HG02642 (cell line): ENCODE results near the gene LAMB3.

Experiments used
- ATAC-seq: cut with Tn5 transposase; IDR thresholded peaks from one replicate; pipeline ENCODE4 v1.9.1; 2021; ENCODE audit warnings: mild to moderate bottlenecking; ENCODE audit not compliant: unreplicated experiment, poor library complexity

The LAMB3 gene

DNA sequence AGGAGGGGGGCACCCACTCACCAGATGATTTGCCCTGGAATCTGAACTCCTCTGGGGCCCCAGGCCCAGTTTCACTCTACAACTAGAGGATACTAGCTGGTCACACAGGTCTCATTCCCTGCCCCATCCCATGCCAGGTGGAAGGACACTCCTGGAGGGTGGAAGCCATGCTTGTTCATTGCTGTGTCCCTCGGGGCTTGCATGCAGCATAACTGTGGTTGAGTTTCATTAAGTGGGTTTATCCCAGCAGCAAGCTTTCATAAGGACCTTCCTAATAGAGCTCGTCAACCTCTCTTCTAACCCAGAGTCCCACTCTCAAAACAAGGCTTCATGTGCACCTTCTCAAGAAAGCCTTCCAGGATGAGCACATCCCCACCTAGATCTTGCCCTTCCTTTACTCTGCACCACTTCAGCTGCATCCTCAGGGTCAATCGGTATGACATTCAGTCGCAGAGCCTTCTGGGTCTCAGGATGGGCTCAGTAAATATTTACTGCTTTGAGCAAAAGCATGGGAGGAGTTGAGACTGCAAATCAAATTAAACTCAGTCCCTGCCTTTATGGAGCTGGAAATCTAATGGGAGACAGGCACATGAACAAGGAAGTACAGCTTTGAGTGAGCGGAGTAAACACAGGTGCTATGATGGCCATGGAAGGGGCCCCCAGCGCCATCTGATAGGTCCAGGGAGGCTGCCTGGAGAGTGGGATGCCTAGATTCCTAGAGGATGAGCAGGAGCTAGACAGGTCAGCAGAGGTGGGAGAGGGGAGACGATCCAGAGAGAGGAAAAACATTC, 32.3 kb downstream of the LAMB3 start:
- ATAC-seq, result no peak

DNA sequence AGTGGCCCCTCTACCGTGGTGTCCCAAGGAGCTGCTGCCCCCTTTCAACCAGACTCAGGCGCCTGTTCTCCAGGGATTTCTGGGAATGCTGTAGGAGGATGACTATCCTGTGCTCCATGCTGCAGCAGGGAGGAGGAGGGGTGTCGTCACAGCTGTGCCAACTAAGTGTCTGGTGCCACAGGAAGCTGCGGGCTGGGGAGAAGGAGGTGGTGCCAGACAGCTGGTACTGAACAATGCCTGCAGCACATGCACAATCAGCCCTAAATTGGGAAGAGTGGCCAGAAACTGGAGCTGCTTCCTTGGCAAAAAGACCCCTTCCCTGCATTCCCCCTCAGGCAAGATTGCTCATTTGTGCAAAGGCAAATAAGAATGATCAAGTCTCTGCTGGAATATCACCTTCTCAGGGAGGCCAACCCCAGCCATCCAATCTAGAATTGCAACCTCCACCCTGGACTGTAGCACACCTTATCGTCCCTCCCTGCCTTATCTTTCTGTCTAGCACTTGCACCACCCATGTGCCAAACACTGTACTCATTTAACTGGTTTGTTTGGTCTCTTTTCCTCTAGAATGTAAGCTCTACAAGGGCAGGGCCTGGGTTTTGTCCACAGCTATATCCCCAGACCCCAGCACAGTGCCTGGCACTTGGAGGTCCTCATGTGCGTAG, 33.3 kb downstream of the LAMB3 start:
- ATAC-seq, result no peak

DNA sequence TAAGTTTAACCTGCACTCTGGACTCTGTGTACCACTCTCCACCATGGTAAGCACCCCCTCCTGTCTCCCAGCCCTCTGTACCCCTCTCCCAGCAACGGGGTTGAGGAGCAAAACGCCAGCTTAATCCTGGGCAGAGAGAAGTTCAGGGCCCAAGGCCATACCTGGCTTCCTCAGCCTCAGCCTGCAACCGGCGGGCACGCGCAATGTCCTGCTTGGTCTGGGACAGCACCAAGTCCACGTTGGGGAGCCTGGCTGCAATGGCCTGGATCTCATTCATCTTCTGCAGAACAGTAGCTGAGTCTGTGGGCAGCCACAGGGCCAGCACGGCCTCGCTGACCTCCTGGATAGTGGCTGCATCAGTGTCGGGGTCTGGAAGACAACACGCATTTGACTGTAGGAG, 33.9 kb downstream of the LAMB3 start:
- ATAC-seq, result no peak

DNA sequence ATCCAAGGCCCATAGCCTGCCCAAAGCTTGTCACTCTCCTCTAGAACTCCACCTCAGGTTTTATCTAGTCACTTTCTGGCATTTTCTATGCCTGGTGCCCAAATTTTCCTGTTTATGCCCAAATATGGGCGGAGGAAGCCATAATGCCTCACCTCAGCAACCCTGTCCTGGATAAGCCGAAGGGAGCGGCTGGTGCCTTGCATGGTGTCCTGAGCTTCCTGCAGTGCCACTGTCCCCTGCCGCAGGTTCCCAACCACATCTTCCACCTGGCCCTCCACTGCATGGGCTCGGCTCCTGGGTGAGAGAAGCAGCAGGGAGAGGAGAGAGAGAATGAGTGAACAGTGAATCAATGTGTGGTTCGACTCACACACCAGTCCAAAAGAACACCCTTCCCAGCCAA, 34.5 kb downstream of the LAMB3 start:
- ATAC-seq, result no peak

DNA sequence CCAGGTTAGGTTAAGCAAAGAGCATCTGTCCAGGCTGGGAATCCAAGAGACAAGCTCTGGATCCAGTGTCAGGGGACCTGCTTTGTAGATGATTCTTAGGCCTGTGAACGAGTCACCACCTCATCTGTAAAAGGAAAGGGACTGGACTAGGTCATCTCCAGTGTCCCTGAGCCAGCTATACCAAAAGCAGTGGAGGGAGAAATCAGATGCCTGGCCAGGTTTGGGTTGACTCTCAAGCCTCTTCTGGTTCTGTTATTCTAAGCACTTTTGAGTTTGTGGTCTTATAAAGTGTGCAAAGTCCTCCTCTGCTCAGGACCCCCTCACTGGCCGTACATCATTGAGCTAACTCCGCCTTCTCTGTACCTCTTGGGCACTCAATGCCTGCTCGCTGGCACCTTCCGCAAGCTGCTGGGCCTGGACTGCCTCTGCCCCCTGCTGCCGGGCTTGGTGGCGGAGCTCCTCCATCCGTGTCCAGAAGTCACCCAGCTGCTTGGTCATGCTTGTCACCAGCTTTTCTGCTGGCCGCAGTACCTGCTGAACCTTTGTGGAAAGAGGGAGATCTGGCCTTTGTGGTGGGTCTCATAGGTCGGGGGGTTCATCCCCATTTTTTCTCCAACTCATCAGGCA, 35.1 kb downstream of the LAMB3 start:
- no peak for ATAC-seq

DNA sequence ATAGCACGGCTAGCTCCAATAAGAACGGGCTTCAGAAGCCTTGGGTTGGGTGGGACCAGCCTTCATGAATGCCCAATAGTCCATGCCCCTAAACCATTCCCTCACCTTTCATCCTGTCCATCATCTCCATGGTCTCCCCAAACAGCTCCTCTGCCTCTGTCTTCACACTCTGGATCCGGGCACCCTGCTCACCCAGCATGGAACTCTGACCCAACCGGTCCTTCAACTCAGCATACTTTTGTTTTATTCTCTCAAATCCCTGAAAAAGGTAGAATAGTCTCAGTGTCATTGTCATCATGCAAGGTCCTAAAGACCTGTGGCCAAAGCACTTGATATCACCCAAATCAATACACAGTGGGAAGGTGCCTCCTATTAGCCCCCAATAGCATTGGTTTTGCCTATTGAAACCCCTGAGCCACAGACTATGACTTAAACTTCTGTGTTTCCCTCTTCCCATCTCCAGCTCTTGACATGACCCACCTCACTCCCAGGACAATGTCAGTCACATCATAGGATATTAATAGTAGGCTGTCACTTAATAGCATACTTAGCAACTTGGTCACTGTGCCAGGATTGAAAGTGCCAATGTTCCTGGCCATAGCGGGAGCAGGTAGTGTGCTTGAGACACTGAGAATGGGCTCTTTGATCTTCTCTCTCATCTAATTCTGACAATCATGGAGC, 35.7 kb downstream of the LAMB3 start:
- no peak for ATAC-seq

DNA sequence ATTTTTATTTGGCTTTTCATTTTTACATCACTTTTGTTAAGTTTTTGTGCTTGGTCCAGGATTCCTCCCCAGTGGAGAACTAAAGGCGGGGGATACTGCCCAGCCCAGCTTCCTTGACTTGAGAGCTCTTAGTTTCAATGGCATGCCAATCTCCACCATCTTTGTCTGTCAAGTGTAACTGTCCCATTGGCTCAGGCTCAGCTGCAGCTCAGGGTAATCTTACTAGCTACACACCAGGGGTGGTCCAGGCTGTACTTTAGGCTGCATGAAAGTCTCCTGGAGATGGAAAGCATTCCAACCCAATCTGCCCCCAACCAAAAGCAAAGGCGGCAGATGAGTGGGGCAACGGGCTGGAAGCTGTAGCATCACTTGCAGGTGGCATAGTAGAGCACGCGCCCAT, 37.3 kb downstream of the LAMB3 start:
- no peak for ATAC-seq

DNA sequence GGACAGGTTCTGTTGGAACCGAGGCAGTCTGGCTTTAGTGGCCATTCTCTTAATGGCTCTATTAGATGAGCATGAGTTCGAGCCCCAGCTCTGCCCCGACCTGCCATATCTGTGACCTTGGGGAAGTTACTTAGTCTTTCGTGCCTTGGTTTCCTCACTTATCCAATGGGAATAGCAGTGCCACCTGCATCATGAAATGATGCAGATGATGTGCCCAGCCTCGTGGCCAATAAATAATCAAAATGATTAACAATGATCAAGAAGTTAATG, 38.1 kb downstream of the LAMB3 start:
- no peak for ATAC-seq

DNA sequence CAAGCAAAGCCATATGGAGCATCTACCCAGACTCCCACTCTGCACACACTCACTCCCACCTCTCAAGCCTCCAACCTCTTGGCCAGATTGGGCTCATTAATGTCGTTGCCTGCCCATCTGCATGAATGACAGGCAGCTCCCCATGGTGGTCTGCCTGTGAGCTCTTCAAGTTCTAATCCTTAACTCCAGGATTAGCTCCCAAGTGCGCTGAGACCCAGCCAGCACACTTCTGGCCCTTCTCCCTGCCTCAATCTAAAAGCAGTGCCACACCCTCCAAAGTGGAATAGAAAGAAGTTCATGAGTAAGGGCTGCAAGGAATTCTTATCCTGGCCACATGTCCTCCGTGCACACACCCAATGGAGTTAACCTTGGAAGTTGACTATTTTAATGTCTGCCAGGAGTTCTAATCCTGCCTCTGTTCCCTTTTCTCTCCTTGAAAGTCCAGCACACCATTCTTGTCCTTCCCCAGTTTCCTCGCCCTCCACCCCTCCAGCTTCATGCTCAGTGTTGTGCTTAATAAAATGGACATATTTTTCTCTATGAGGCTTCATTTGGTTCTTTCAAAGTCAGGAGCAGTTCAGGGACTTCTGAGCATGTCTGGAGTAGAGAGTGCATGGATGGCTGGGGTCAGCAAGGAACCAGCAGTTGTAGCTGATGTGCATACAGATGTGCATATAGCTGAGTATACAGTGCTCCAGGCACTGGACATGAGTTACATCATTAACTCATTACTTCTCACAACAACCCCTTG, 38.6 kb downstream of the LAMB3 start:
- ATAC-seq, result no peak

DNA sequence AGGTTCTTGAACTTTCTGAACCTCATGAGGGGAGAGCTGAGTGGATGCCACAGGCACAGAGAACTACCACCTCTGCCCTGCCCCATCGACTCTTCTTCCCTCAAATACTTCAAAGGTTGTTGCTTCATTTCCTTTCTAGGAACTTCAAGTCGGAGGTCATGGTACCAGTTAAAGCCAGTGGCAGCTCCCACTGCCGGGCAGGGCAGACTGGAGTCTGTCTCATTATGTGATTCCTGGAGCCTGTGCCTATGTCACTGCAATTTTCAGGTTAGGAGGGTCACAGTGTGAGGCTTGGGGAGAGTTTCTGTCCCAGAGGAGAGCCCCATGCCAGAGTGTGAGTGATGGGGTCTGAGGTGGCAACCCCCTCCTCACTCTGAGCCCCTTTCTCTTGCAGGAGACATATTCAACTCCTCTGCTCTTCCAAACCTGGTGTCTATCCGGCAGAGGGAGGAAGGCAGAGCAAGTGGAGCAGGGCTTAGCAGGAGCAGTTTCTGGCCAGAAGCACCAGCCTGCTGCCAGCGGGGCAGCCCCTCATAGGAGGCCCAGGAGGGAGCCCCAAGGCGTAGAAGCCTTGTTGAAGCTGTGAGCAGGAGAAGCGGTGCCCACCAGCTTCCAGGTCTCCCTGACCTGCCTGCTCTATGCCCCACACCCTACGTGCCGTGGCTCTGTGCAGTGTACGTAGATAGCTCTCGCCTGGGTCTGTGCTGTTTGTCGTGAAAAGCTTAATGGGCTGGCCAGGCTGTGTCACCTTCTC, 39.4 kb downstream of the LAMB3 start:
- ATAC-seq, result no peak

DNA sequence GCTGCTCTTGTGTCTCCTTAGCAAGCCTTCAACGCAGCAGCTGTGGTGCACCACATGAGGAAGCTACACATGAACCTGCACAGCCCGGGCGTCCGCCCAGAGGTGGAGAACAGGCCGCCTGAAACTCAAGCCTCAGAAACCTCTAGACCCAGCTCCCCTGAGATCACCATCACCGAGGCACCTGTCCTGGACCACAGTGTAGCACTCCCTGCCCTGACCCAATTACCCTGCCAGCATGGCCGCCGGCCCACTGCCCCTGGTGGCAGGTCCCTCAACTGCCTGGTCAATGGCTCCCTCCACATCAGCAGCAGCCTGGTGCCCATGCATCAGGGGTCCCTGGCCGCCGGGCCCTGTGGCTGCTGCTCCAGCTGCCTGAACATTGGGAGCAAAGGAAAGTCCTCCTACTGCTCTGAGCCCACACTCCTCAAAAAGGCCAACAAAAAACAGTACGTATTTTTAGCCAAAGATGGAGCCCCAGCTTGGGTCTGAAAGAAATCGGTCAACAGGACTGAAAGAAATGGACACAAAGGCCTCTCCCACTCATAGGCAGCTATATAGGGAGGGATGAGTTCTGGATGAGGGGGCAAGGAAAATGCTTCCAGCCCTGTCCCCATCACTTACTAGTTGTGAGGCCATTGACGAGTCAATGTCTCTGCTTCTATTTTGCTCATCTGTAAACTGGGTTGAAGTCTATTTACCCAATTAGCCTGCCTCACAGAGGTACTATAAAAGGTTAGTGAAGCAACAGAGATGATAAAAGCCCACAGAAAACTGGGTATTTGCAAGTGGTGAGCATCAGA, 40.3 kb downstream of the LAMB3 start:
- no peak for ATAC-seq

DNA sequence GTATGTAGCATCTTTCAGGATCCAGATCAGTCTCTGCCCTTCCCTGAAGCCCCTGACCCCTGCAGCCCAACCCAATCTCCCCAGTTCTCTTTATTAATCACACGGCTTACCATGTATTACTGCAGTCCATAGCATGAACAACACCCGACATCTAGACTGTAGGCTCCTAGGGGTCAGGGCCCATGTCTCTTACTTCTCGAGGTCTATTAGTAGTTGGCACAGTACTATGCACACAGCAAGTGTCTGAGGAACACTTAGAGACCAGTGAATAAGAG, 41.7 kb downstream of the LAMB3 start:
- no peak for ATAC-seq

DNA sequence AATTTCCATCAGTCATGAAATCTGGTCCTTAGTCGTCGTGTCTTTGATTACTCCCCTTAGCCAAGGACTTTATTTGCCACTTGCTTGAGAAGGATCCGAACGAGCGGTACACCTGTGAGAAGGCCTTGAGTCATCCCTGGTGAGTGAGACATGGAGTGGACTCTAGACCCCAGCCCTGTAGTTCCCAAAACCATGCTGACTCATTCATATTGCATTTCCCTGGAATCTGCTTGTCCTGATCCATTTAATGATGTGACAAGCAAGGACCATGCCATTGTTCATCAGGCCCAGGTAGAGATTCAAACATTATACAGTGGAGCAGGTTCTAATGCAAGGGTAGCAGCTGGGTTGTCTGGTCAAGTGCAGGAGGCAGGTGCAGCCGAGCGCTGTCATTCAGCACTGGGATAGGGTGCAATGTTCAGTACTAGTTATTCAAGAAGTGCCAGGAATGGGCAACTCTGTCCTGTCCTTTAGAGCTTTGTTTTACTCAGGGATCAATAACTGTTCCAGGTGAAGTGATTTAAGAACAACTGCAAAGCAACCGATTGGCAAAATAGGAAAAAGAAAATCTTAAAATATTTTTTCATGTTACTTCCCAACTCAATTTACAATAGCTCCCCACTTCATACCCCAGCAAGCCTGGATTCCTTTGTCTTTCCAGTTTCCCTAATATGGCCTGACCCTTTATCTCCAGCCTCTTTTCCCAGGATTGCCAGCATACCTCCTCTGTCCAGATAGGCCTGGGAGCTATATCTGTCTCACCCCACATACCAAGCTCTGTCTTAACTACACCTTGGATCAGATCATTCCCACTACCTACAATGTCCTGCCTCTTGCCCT, 42.2 kb downstream of the LAMB3 start:
- ATAC-seq, result no peak

DNA sequence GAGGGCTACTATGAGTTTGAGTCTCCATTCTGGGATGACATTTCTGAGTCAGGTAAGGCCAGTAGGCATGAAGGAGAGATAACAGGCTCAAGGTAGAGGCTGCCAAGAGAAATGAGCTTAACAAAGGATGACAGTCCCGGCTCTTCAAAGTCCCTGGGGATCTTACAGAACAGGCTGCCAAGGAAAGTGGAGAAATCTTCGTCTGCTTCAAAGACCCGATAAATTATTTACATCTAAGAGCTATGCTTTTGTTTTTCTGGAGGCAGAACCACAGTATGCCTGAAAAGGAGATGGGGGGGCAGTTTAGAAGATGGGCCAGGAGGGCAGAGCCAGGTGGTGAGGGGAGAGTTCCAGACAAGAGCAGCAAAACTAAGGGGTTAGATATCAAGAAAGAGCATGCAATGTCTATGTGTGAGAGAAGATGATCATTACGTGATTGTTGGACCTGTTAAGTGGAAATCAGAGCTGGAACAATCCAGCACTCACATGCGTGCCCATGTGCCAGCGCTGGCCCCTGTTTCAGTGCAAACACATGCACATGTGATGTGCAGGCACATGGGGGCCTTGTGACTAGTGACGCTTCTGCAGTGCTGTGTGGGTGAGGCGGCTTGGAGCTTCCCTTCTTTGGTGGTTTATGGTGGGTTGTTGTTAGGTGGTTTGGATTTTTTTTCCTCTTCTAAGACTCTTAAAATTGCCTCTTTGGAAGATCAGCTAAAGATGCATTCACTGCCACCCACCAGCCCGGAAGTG, 43.0 kb downstream of the LAMB3 start:
- ATAC-seq, result no peak

DNA sequence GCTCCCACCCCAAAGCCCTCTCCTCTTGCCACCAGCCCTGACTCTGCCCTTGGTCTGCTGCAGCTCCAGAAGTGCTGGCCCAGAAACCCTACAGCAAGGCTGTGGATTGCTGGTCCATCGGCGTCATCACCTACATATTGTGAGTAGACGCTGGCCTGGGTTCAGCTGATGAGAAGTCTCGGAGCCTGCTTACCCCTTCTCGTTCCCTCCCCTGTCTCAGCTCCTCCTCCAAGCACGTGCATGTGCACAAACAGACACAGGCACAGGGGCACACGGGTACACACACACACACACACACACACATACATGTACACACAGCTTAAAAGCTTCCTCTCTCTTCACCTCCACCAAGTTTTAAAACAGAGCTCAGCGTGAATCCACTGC, 44.4 kb downstream of the LAMB3 start:
- ATAC-seq, result peak; percentile 14

DNA sequence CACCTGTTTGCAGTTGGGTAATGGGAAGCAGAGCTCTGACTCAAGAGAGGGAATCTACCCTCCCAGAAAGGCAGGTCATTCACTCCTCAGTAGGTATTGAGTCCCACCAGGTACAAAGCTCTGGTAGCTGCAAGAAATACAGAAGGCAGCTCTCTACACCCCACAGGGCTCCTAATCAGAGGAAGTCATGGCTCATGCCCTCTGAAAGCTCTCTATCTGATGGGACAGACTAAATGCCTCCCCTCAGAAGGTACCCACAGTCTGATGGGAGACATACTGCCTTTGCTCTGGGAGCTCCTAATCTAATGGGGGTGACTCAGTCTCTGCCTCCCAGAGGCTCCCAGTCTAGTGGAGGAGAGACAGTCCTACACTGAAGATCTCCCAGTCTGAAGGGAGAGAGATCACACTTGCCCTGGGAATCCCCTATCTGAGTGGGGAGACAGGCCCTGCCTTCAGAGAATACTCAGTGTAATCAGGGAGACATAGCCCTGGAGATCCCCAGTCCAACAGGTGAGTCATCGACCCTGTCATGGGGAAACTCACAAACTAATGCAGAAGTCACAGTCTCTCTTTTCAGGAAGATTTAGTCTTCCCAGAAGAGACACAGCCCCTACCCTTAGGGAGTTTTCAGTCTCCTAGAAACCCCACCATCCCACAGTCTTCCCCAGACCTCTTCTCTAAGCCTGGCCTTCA, 45.0 kb downstream of the LAMB3 start:
- peak; percentile 92 for ATAC-seq

DNA sequence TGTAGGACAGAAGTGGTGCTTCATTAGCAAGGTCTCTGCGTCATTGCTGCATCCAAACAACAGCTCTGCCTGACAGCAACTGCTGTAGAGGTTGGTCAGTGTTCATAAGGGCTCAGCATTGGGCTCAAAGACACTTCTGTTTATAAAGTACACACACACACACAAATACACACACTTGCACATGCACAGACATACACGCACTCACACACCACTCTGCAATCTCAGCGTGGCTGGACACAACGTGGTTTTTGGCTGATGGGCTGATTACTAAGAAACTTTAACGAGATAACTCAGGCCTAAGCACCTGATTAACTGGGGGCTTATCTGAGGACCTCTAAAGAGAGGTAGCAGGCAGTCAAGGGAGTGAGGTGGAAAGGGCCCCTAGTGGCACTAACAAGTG, 48.3 kb downstream of the LAMB3 start:
- ATAC-seq, result no peak
